ENCODE results near the gene DTWD1.
"Not testable (repeated sequence)": the region's sequence is repeated elsewhere in the genome, so short reads cannot be mapped to it uniquely, and the experiment has no call there.

DTWD1 gene

GRCh38 chr15:49620658-49621368 is at the start of gene DTWD1, which contains the start of gene FAM227B:
Gene DTWD1, plus strand, starts transcription at chr15:49621048. Its CDS starts 4,120 bp downstream, at chr15:49625168.
Gene FAM227B, minus strand, starts transcription at chr15:49620818. Its CDS starts 5,647 bp downstream, at chr15:49615171.
- peak within 1 kb of the TSS; percentile 57 for H3K4me3 ChIP-seq (replicated peaks; ENCODE audit: low read depth, low read length)
- no peak for TF ChIP-seq CTCF (IDR thresholded peaks at IDR 0.05; ENCODE audit: low read depth, low read length, missing control alignments)
- peak; percentile 92 for DNase-seq (ENCODE audit: extremely low read depth, low read depth)

- DNase-seq (ENCODE audit: extremely low read depth, low read depth): no peak
- TF ChIP-seq CTCF (IDR thresholded peaks at IDR 0.05; ENCODE audit: low read depth, low read length, missing control alignments): no peak
- no peak overlapping the region for H3K4me3 ChIP-seq (replicated peaks; ENCODE audit: low read depth, low read length)
Observed at GRCh38 chr15:49573421-49573820, 47.4 kb upstream of the DTWD1 start.

GRCh38 chr15:49589030-49589429 is 31.8 kb upstream of the DTWD1 start:
- no peak overlapping the region for H3K4me3 ChIP-seq (replicated peaks; ENCODE audit: low read depth, low read length)
- no peak for DNase-seq (ENCODE audit: extremely low read depth, low read depth)
- no peak for TF ChIP-seq CTCF (IDR thresholded peaks at IDR 0.05; ENCODE audit: low read depth, low read length, missing control alignments)

- DNase-seq (ENCODE audit: extremely low read depth, low read depth): not testable (repeated sequence)
Observed at GRCh38 chr15:49592829-49593316, 28.0 kb upstream of the DTWD1 start.

DNA sequence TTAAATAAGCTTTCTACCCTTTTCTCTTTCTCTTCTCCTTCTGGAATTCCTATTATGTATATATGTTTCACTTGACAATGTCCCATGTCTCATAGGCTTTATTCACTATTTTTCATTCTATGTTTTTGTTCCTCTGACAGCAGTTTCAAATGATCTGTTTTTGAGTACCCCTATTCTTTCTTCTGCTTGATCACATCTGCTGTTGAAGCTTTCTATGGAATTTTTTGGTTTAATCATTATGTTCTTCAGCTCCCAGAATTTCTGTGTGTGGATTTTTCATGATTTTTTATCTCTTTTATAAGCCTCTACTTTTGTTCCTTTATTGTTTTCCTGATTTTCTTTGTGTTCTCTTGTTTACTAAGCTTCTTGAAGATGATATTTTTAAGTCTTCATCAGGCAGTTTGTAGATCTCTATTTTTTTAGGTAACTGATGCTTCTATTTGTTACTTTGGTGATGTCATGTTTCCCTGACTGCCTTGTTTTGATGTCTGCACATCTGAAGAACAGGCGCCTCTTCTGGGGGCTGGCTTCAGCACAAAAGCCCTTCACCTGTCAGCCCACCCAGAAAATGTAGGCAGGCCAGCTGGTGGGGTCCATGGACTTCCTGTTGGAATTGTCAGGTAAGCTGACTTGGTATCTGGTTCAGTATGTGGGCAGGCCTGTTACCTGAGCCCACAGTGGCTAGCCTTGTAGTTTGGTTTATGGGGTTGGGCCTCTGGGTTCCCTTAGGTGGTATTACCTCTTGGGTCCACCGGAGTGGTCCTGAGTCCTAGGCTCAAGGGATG is 16.0 kb upstream of the DTWD1 start:
- no peak overlapping the region for H3K4me3 ChIP-seq (replicated peaks; ENCODE audit: low read depth, low read length)
- no peak for TF ChIP-seq CTCF (IDR thresholded peaks at IDR 0.05; ENCODE audit: low read depth, low read length, missing control alignments)
- DNase-seq (ENCODE audit: extremely low read depth, low read depth): no peak

More at GRCh38 chr15:49592829-49593316, 28.0 kb upstream of the DTWD1 start:
- H3K4me3 ChIP-seq (replicated peaks; ENCODE audit: low read depth, low read length): not testable (repeated sequence)

DNA sequence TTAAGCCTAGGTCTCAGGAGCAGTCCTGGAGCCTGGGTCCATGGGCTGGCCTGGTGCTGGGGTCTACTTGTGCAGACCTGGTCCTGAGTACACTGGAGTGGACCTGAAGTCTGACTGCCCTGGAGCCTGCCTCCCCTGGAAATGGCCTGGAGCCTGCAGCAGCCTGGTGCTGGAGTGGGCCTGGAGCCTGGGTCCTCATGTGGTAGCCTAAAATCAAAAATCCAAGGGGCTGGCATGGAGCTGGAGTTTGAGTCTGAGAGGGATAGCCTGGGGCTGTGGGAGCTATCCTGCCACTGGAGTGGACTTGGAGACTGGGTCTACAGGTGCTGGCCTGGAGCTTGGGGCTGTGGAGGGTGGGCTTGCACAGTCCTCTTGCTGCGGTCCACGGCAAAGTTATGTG is 15.3 kb upstream of the DTWD1 start:
- no peak for TF ChIP-seq CTCF (IDR thresholded peaks at IDR 0.05; ENCODE audit: low read depth, low read length, missing control alignments)
- no peak for DNase-seq (ENCODE audit: extremely low read depth, low read depth)
- H3K4me3 ChIP-seq (replicated peaks; ENCODE audit: low read depth, low read length): no peak overlapping the region

- DNase-seq (ENCODE audit: extremely low read depth, low read depth): no peak
- no peak overlapping the region for H3K4me3 ChIP-seq (replicated peaks; ENCODE audit: low read depth, low read length)
- peak; percentile 49 for TF ChIP-seq CTCF (IDR thresholded peaks at IDR 0.05; ENCODE audit: low read depth, low read length, missing control alignments)
Observed at GRCh38 chr15:49606594-49606993, 14.3 kb upstream of the DTWD1 start.
